Sigmoid colon (tissue), 7 donors: Measurements from ENCODE around the gene THEMIS2. TPM values are rescaled to one million over a fixed set of nuclear protein-coding genes. Genes with fewer than 3 reads are reported as not detected.
"Not testable (repeated sequence)": the region's sequence is repeated elsewhere in the genome, so short reads cannot be mapped to it uniquely, and the experiment has no call there.

Source experiments
- DNase-seq: peaks from one replicate; pipeline ENCODE4 v3.0.0-alpha.2; 2019
- H3K27ac ChIP-seq, 4 donors: fragments of 200-600 bp; sonication (generic); one replicate each; pipeline ENCODE4 v1.5.1; 2016 to 2019; ENCODE audit warnings: mild to moderate bottlenecking in 1 of 4
- H3K27me3 ChIP-seq, 3 donors: fragments of 200-600 bp; sonication (generic); one replicate each; pipeline ENCODE4 v1.5.1; 2019; ENCODE audit warnings: mild to moderate bottlenecking in 1 of 3
- H3K36me3 ChIP-seq, 4 donors: fragments of 200-600 bp; sonication (generic); one replicate each; pipeline ENCODE4 v1.5.1; 2016 to 2019
- H3K4me1 ChIP-seq, 4 donors: fragments of 200-600 bp; sonication (generic); one replicate each; pipeline ENCODE4 v1.5.1; 2017 to 2019
- H3K4me3 ChIP-seq, 4 donors: fragments of 200-600 bp; sonication (generic); one replicate each; pipeline ENCODE4 v1.5.1; 2017 to 2019; ENCODE audit warnings: mild to moderate bottlenecking in 2 of 4, moderate library complexity in 1 of 4
- H3K9me3 ChIP-seq, 4 donors: fragments of 200-600 bp in 3 of 4; sonication (generic) in 3 of 4; one replicate each; pipeline versions ENCODE4 v1.5.1 to v1.6.1; 2013 to 2019
- EP300 ChIP-seq, 4 donors: sonication (generic); formaldehyde crosslinking; IDR thresholded peaks; one replicate each; pipeline ENCODE4 v1.6.1; 2017; ENCODE audit warnings: antibody characterized with exemption in 4 of 4
- POLR2A ChIP-seq, 2 donors: fragments of 450-650 bp; IDR thresholded peaks; one replicate each; pipeline ENCODE4 v1.6.1; 2016; ENCODE audit warnings: antibody characterized with exemption in 2 of 2, mild to moderate bottlenecking in 2 of 2, moderate library complexity in 2 of 2
- POLR2AphosphoS5 ChIP-seq, 4 donors: sonication (generic); formaldehyde crosslinking; IDR thresholded peaks; one replicate each; pipeline ENCODE4 v1.6.1; 2017; ENCODE audit warnings: antibody characterized with exemption in 4 of 4
- WGBS, 2 donors: extraction: QIAGEN DNeasy Blood & Tissue Kit; methylation state at CpG; one replicate each; pipeline ENCODE4 v1.1.7; 2013; 5-methylcytosine and 5-hydroxymethylcytosine counted together
- intact Hi-C: fragments of 100-400 bp; cut with DNase I; formaldehyde crosslinking; loops from one replicate; pipeline ENCODE4 v1.15.1; 2023
- polyA plus RNA-seq, 3 donors: library from polyadenylated mRNA; stranded (reverse); fragments of 200-250 nt; gene quantifications; one replicate each; pipeline ENCODE4 v1.2.3, GENCODE V29; 2013
- total RNA-seq, 4 donors: library from RNA; depleted of rRNA; stranded (reverse); fragments of >200 nt; gene quantifications; one replicate each; pipeline ENCODE4 v1.1.0, GENCODE V29; 2016
- TF ChIP-seq, protein P1 (sequence below), 4 experiments: fragments of 450-650 bp in 3 of 4; fragments of 200-600 bp in 1 of 4; IDR thresholded peaks; one replicate each; pipeline ENCODE4 v1.5.1; 2016 to 2019; ENCODE audit warnings: antibody characterized with exemption in 4 of 4, mild to moderate bottlenecking in 3 of 4, moderate library complexity in 2 of 4
- donor health status: healthy with polysubstance abuse.
- donor health status: Bipolar disorder and iron deficiency.
- donor health status: healthy.

The THEMIS2 gene
- total RNA-seq, result 10 to 100 TPM; 13.7 to 23.5 (median 18.9) TPM
- 10 to 100 TPM in 2 of 3 donors, 1 to 10 TPM in 1; 9.0 to 32.2 (median 14.8) TPM for polyA plus RNA-seq

DNA sequence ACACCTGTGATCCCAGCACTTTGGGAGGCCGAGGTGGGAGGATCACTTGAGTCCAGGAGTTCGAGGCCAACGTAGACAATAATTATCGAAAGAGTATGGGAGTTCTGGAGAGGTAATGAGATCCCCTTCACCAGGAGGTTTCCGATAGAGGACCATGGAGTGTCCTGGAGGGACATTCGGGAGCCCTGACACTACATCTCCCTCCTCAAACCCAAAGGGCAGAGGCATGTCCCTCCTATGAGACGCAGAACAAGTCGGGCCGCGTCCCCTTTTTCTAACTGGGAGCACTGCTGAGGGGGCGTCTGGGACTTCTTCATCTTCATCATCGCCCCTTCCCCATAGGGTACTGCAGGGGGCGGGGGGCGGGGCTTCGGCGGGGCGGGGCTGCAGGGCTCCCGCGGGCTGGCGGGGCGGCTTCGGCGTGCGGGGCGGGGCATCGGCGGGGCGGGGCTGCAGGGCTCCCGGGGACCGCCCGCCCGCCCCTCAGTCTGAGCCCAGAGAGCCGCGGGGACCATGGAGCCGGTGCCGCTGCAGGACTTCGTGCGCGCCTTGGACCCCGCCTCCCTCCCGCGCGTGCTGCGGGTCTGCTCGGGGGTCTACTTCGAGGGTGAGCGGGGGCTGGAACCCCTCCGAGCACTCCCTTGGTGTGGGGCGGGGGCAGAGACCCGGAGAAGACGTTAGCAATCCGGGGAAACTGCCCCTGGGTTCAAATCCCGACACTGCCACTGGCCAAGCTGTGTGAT lies at the start of gene THEMIS2:
Gene THEMIS2, plus strand, starts transcription at position 486 of the 743 bp plus-strand sequence. Its CDS starts 28 bp downstream, at position 514.
- peak within 1 kb of the TSS; percentile 58 to 75 (median 66) for H3K27ac ChIP-seq

DNA sequence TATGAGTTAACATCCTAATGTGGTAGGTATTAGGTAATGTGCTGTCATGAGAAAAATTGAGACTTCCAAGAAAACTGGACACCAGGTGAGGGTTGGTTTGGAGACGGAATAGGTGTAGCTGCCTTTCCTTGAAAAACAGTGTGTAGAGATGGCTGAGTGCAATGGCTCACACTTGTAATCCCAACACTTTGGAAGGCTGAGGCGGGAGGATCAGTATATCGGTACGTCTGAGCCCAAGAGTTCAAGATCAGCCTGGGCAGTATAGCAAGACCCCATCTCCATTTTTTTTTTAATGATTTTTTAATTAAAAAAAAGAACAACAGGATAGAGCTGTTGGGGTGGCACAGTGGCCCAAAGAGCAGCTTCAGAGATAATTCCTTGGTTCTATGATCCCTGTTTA lies 48.6 kb upstream of the THEMIS2 start:
- intact Hi-C loops, result no loop called here
- Histone ChIP-seq H3K27ac (no peak overlapping the region), H3K4me3 (no peak overlapping the region), H3K27me3 (no peaks in the 10 kb centered on the region), H3K4me1 (no peaks in the 10 kb centered on the region), H3K9me3 (no peaks in the 10 kb centered on the region), H3K36me3 (peaks cover 8 to 58% (median 21%) of the 10 kb centered on the region in 4 donors)
- TF ChIP-seq, protein P1, sequence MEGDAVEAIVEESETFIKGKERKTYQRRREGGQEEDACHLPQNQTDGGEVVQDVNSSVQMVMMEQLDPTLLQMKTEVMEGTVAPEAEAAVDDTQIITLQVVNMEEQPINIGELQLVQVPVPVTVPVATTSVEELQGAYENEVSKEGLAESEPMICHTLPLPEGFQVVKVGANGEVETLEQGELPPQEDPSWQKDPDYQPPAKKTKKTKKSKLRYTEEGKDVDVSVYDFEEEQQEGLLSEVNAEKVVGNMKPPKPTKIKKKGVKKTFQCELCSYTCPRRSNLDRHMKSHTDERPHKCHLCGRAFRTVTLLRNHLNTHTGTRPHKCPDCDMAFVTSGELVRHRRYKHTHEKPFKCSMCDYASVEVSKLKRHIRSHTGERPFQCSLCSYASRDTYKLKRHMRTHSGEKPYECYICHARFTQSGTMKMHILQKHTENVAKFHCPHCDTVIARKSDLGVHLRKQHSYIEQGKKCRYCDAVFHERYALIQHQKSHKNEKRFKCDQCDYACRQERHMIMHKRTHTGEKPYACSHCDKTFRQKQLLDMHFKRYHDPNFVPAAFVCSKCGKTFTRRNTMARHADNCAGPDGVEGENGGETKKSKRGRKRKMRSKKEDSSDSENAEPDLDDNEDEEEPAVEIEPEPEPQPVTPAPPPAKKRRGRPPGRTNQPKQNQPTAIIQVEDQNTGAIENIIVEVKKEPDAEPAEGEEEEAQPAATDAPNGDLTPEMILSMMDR (IDR thresholded peaks at IDR 0.05), result no peak
- TF ChIP-seq POLR2A (IDR thresholded peaks at IDR 0.05) (no peak), POLR2AphosphoS5 (IDR thresholded peaks at IDR 0.05) (no peak)
- DNase-seq, result no peak
- 97 to 98% methylated on average over 4 of the region's 4 CpGs for WGBS, 2 donors

More for the DNA sequence above, at the start of gene THEMIS2:
- no peaks in the 10 kb centered on the region for H3K9me3 ChIP-seq
- H3K4me1 ChIP-seq, result peaks cover 0 to 20% (median 12%) of the 10 kb centered on the region in 4 donors
- H3K4me3 ChIP-seq, result peak within 1 kb of the TSS; percentile 46 to 65 (median 58)
- 8 to 10% methylated on average over 53 of the region's 53 CpGs for WGBS, 2 donors
- intact Hi-C loops, result no loop called here
- peak; percentile 78 for DNase-seq
- H3K27me3 ChIP-seq, result no peaks in the 10 kb centered on the region
- TF ChIP-seq POLR2A (IDR thresholded peaks at IDR 0.05), result peak in 1 of 2 donors; percentile 24
- no peak for TF ChIP-seq EP300 (IDR thresholded peaks at IDR 0.05)
- peak; percentile 32 to 83 (median 72) for TF ChIP-seq POLR2AphosphoS5 (IDR thresholded peaks at IDR 0.05)
- TF ChIP-seq, protein P1 (IDR thresholded peaks at IDR 0.05), result no peak
- no peaks in the 10 kb centered on the region for H3K36me3 ChIP-seq

DNA sequence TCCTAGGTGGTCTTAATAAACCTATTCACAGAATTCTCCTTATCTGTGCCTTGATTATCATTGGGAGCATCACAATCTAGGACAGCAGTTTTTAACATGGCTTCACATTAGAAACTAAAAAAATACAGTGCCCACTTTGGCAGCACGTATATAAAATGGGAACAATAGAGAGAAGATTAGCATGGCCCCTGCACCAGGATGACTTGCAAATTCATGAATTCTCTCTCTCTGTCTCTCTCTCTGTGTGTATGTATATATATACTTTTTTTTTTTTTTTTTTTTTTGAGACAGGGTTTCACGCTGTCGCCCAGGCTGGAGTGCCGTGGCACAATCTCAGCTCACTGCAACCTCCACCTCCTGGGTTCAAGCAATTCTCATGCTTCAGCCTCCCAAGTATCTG lies 47.9 kb upstream of the THEMIS2 start:
- TF ChIP-seq, protein P1 (IDR thresholded peaks at IDR 0.05), result no peak
- no peak for TF ChIP-seq POLR2AphosphoS5 (IDR thresholded peaks at IDR 0.05)
- TF ChIP-seq EP300 (IDR thresholded peaks at IDR 0.05), result no peak
- TF ChIP-seq POLR2A (IDR thresholded peaks at IDR 0.05), result no peak

DNA sequence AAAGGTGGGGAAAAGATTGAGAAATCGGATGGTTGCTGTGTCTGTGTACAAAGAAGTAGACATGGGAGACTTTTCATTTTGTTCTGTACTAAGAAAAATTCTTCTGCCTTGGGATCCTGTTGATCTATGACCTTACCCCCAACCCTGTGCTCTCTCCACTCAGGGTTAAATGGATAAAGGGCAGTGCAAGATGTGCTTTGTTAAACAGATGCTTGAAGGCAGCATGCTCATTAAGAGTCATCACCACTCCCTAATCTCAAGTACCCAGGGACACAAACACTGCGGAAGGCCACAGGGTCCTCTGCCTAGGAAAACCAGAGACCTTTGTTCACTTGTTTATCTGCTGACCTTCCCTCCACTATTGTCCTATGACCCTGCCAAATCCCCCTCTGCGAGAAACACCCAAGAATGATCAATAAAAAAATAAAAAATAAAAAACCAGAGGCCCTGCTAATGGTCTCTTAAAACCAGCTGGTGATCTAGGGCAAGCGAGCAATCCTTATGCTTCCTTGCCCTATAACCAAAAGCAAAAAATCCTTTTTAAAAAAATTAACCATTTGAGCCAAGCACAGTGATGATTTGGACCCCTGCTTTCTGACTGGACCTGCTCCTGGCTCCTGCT lies 42.9 kb upstream of the THEMIS2 start:
- DNase-seq, H3K27me3 ChIP-seq, intact Hi-C loops, H3K4me3 ChIP-seq, H3K9me3 ChIP-seq: not testable (repeated sequence)
- peak overlapping the region; percentile 87 to 94 (median 92) for H3K27ac ChIP-seq
- peaks cover 0 to 28% (median 10%) of the 10 kb centered on the region in 4 donors for H3K36me3 ChIP-seq
- H3K4me1 ChIP-seq, result peaks cover 0 to 20% (median 15%) of the 10 kb centered on the region in 4 donors
- 76 to 80% methylated on average over 3 of the region's 4 CpGs for WGBS, 2 donors

More for the DNA sequence above, 47.9 kb upstream of the THEMIS2 start:
- 97 to 99% methylated on average over 4 of the region's 4 CpGs for WGBS, 2 donors
- no peak overlapping the region for H3K27ac ChIP-seq
- H3K36me3 ChIP-seq, result peaks cover 5 to 51% (median 16%) of the 10 kb centered on the region in 4 donors
- H3K4me3 ChIP-seq, result no peak overlapping the region
- no peak for DNase-seq
- intact Hi-C loops, result no loop called here
- H3K4me1 ChIP-seq, result no peaks in the 10 kb centered on the region
- no peaks in the 10 kb centered on the region for H3K27me3 ChIP-seq
- H3K9me3 ChIP-seq, result no peaks in the 10 kb centered on the region
